ENCODE results near the gene XXYLT1. TPM values are rescaled to one million over a fixed set of nuclear protein-coding genes. Genes with fewer than 3 reads are reported as not detected.

Gene XXYLT1, protein sequence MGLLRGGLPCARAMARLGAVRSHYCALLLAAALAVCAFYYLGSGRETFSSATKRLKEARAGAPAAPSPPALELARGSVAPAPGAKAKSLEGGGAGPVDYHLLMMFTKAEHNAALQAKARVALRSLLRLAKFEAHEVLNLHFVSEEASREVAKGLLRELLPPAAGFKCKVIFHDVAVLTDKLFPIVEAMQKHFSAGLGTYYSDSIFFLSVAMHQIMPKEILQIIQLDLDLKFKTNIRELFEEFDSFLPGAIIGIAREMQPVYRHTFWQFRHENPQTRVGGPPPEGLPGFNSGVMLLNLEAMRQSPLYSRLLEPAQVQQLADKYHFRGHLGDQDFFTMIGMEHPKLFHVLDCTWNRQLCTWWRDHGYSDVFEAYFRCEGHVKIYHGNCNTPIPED
- total RNA-seq = 10 to 100 TPM in 1 of 4 donors, 1 to 10 TPM in 3; 6.0 to 16.1 (median 9.6) TPM

DNA sequence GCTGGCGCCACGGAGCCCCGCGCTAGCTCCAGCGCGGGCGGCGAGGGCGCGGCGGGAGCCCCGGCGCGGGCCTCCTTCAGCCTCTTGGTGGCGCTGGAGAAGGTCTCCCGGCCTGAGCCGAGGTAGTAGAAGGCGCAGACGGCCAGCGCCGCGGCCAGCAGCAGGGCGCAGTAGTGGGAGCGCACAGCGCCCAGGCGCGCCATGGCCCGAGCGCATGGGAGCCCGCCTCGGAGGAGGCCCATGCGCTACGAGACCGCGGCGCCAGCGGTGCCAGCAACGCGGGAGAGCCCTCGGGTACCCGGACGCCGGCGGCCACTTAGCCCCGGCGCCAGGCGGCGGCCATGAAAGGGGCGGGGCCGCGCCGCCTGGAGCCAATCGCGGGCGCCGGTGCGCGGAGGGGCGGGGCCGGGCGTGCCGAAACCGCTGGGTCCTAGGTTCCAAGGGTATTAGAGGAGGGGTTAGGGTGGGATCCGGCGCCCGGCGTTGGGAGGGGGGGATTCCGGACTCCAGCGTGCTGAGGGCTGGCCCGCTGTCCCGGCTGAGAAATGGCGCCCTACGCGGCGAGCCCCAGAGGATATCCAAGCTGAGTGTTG lies at the start of gene XXYLT1:
TSS of gene XXYLT1 (minus strand) at position 343 of the 593 bp plus-strand sequence. CDS start at position 242, 101 bp downstream.
- TF ChIP-seq, protein P1, sequence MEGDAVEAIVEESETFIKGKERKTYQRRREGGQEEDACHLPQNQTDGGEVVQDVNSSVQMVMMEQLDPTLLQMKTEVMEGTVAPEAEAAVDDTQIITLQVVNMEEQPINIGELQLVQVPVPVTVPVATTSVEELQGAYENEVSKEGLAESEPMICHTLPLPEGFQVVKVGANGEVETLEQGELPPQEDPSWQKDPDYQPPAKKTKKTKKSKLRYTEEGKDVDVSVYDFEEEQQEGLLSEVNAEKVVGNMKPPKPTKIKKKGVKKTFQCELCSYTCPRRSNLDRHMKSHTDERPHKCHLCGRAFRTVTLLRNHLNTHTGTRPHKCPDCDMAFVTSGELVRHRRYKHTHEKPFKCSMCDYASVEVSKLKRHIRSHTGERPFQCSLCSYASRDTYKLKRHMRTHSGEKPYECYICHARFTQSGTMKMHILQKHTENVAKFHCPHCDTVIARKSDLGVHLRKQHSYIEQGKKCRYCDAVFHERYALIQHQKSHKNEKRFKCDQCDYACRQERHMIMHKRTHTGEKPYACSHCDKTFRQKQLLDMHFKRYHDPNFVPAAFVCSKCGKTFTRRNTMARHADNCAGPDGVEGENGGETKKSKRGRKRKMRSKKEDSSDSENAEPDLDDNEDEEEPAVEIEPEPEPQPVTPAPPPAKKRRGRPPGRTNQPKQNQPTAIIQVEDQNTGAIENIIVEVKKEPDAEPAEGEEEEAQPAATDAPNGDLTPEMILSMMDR (IDR thresholded peaks at IDR 0.05) = no peak
- ATAC-seq (ENCODE audit: low FRiP score) = peak; percentile 96
- DNase-seq (ENCODE audit: low spot score) = peak; percentile 66

DNA sequence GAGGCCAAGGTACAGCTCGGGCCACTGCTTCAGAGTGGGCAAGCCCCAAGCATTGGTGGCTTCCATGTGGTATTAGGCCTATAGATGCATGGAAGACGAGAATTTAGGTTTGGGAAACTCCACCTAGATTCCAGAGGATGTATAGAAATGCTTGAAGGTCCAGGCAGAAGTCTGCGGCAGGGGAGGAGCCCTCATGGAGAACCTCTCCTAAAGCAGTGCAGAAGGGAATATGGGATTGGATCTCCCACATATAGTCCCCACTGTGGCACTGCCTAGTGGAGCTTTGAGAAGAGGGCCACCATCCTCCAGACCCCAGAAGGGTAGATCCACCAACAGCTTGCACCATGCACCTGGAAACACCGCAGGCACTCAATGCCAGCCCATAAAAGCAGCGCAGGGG lies 48.1 kb upstream of the XXYLT1 start:
- TF ChIP-seq, protein P1 (IDR thresholded peaks at IDR 0.05) = no peak
- ATAC-seq (ENCODE audit: low FRiP score) (no peak), DNase-seq (ENCODE audit: low spot score) (no peak)

DNA sequence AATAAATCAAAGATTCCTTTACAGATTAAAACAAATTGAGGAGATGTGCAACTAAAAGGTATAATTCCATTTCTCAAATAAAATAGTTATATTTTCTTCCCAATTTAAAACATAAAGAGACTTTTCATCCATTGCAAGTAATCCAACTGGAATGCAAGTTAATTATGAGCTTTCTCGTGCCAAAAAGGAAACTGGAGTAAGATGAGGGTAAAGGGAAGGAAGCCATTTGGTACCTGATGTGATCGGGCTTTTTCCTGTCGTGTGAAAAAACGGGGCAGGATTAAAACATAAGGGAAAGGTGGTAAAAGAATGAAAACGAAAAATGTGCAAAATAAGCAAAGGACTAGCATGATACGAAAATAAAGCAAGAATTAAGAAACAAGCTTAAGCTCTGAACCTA lies 41.8 kb upstream of the XXYLT1 start:
- DNase-seq (ENCODE audit: low spot score) (no peak), ATAC-seq (ENCODE audit: low FRiP score) (no peak)
- TF ChIP-seq, protein P1 (IDR thresholded peaks at IDR 0.05) = no peak

DNA sequence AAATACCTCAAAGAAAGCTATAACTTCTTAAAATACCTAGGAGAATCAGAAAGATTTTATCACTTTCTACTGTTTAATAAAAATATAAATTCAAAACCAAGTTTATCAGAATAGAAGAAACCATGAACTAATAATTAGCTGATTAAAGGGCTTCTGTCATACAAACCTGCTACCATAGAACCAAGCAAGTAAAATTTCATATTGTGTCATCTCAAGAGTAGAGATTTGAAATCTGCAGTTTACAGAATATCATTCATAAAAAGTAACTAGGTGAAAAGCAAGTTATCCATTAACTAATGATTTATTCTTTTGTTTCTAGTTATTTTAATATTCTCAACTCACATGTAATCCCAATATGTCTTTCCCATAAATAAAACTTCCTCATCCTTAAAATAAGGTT lies 36.8 kb upstream of the XXYLT1 start:
- ATAC-seq (ENCODE audit: low FRiP score) (no peak), DNase-seq (ENCODE audit: low spot score) (no peak)
- TF ChIP-seq, protein P1 (IDR thresholded peaks at IDR 0.05) = no peak

DNA sequence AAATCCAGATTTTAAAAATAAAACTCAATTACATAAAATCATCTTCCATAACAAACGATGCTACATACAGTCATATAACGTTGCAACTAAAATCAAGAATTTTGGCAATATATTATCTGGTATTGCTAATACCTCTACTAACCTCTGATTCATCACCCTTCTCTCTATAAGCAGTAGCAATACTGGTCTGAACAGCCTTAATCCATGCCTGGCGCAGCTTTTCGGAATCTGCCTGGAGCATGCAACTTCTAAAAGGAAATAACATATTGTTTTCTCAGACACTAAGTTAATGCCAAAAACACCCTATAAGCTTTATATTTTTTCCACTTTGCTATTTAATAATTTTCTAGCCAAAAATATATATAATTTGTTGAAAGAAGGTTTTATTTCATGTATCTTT lies 35.4 kb upstream of the XXYLT1 start:
- no peak for ATAC-seq (ENCODE audit: low FRiP score)
- TF ChIP-seq, protein P1 (IDR thresholded peaks at IDR 0.05) = no peak
- DNase-seq (ENCODE audit: low spot score) = no peak

DNA sequence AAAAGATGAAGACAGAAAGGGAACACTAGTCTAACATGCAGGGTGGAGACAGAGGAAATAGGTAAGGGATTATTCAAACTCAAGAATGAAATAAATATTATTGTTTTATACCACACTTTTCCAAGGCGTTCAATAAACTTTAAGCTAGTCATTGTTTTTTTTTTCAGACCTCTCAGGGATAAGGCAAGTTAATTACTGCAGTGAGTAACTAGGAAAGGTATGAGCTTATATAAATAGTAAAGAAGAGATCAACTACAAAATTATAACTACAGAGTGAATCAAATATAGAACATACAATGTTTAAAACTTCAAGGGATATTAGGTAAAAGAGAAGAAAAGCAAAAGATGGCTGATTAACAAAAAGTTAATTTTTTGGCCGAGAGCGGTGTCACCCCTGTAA lies 31.5 kb upstream of the XXYLT1 start:
- no peak for ATAC-seq (ENCODE audit: low FRiP score)
- TF ChIP-seq, protein P1 (IDR thresholded peaks at IDR 0.05) = no peak

DNA sequence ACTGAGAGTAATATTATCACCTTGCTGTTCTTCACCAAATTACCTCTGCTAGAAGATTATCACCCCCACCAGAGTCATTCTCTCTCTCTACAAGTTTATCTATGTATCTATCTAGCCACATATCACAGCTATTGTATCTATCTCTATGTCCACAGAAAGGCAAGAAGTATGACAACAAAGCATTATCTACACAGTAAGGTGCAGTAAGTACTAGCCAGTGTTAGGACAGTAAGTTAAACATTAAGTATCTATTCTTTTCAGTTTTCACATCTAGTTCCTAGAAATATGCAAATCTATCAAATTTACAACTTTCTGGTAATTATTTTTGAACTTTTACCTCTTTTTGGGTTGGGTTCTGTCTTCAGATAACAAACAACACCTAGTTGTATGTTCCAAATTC lies 26.5 kb upstream of the XXYLT1 start:
- ATAC-seq (ENCODE audit: low FRiP score) = no peak
- DNase-seq (ENCODE audit: low spot score) = no peak
- TF ChIP-seq, protein P1 (IDR thresholded peaks at IDR 0.05) = no peak

More for the DNA sequence above, 31.5 kb upstream of the XXYLT1 start:
- DNase-seq (ENCODE audit: low spot score) = no peak
